Left renal pelvis (tissue), 4 donors: Measurements from ENCODE around the gene STIM1. TPM values are rescaled to one million over a fixed set of nuclear protein-coding genes. Genes with fewer than 3 reads are reported as not detected.
A peak's percentile ranks its signal among the peaks of the same experiment; 100 is the strongest.
"Not testable (repeated sequence)": the region's sequence is repeated elsewhere in the genome, so short reads cannot be mapped to it uniquely, and the experiment has no call there.

ENCODE experiments used
- DNase-seq, 4 donors: peaks; one replicate each; pipeline ENCODE4 v3.0.0-alpha.2; 2013; ENCODE audit warnings: low read depth in 4 of 4, low spot score in 3 of 4
- polyA plus RNA-seq, 4 donors: library from polyadenylated mRNA; unstranded; fragments of 120-200 nt; gene quantifications; one replicate each; pipeline ENCODE4 v1.2.1, GENCODE V29; 2013; ENCODE audit not compliant: insufficient read length in 4 of 4

STIM1 gene
- polyA plus RNA-seq, 4 donors = 30.4 to 68.4 (median 37.2) TPM

GRCh38 chr11:4006946-4007680 is 151.6 kb downstream of the STIM1 start:
- DNase-seq = no peak

- no peak for DNase-seq
Measured at GRCh38 chr11:4008116-4008515, 152.7 kb downstream of the STIM1 start.

- DNase-seq = not testable (repeated sequence)
Measured at GRCh38 chr11:4016602-4017001, 161.1 kb downstream of the STIM1 start.

- DNase-seq = no peak
Measured at GRCh38 chr11:4017129-4017528, 161.7 kb downstream of the STIM1 start.

GRCh38 chr11:4018641-4019040 is 163.2 kb downstream of the STIM1 start:
- DNase-seq = no peak

GRCh38 chr11:4019891-4020290 is 164.4 kb downstream of the STIM1 start:
- DNase-seq = no peak

GRCh38 chr11:4022669-4023068 is 167.2 kb downstream of the STIM1 start:
- DNase-seq = no peak

- DNase-seq = peak; percentile 40 to 64 (median 60)
Measured at GRCh38 chr11:4025248-4025966, 169.9 kb downstream of the STIM1 start.

GRCh38 chr11:4025967-4026324 is 170.5 kb downstream of the STIM1 start:
- DNase-seq = peak; percentile 7 to 24 (median 18)

- DNase-seq = no peak
Measured at GRCh38 chr11:4026389-4026788, 170.9 kb downstream of the STIM1 start.

- no peak for DNase-seq
Measured at GRCh38 chr11:4027746-4028145, 172.3 kb downstream of the STIM1 start.

- DNase-seq = no peak
Measured at GRCh38 chr11:4030197-4030596, 174.7 kb downstream of the STIM1 start.

- no peak for DNase-seq
Measured at GRCh38 chr11:4032097-4032496, 176.6 kb downstream of the STIM1 start.

- no peak for DNase-seq
Measured at GRCh38 chr11:4035985-4036384, 180.5 kb downstream of the STIM1 start.

GRCh38 chr11:4039011-4039410 is 183.5 kb downstream of the STIM1 start:
- no peak for DNase-seq

GRCh38 chr11:4040461-4040860 is 185.0 kb downstream of the STIM1 start:
- no peak for DNase-seq

GRCh38 chr11:4041731-4042391 is 186.4 kb downstream of the STIM1 start:
- DNase-seq = no peak

- no peak for DNase-seq
Measured at GRCh38 chr11:4044976-4045646, 189.6 kb downstream of the STIM1 start.

- no peak for DNase-seq
Measured at GRCh38 chr11:4048340-4048739, 192.9 kb downstream of the STIM1 start.

GRCh38 chr11:4049006-4049405 is 193.5 kb downstream of the STIM1 start:
- no peak for DNase-seq

- no peak for DNase-seq
Measured at GRCh38 chr11:4050138-4050537, 194.7 kb downstream of the STIM1 start.
